Ishikawa (cell line): ENCODE measurements around the gene FAM234B.

Experiments used
- CEBPB ChIP-seq: IDR thresholded peaks from 2 replicates; pipeline ENCODE4 v1.6.1; 2012
- CREB1 ChIP-seq: IDR thresholded peaks from 2 replicates; pipeline ENCODE4 v1.6.1; 2012; ENCODE audit warnings: low read depth
- EGR1 ChIP-seq: IDR thresholded peaks from 2 replicates; pipeline ENCODE4 v1.6.1; 2012
- EP300 ChIP-seq: IDR thresholded peaks from 2 replicates; pipeline ENCODE4 v1.6.1; 2012; ENCODE audit warnings: borderline replicate concordance
- FOXM1 ChIP-seq: IDR thresholded peaks from 2 replicates; pipeline ENCODE4 v1.6.1; 2012; ENCODE audit warnings: low read depth, borderline replicate concordance
- MAX ChIP-seq: IDR thresholded peaks from 2 replicates; pipeline ENCODE4 v1.6.1; 2012
- NFIC ChIP-seq: IDR thresholded peaks from 2 replicates; pipeline ENCODE4 v1.6.1; 2012
- RAD21 ChIP-seq: IDR thresholded peaks from 2 replicates; pipeline ENCODE4 v1.6.1; 2012; ENCODE audit warnings: low read depth
- REST ChIP-seq: IDR thresholded peaks from 2 replicates; pipeline ENCODE4 v1.6.1; 2012; ENCODE audit warnings: low read depth, mild to moderate bottlenecking
- TAF1 ChIP-seq: IDR thresholded peaks from 2 replicates; pipeline ENCODE4 v1.6.1; 2012; ENCODE audit warnings: low read depth, mild to moderate bottlenecking
- TCF12 ChIP-seq: IDR thresholded peaks from 2 replicates; pipeline ENCODE4 v1.6.1; 2012; ENCODE audit warnings: low read depth
- TEAD4 ChIP-seq: IDR thresholded peaks from 2 replicates; pipeline ENCODE4 v1.6.1; 2012
- USF1 ChIP-seq: IDR thresholded peaks from 2 replicates; pipeline ENCODE4 v1.6.1; 2012
- YY1 ChIP-seq: IDR thresholded peaks from 2 replicates; pipeline ENCODE4 v1.6.1; 2012; ENCODE audit warnings: low read depth
- ZBTB7A ChIP-seq: IDR thresholded peaks from 2 replicates; pipeline ENCODE4 v1.6.1; 2012; ENCODE audit warnings: low read depth

Gene FAM234B

GRCh38 chr12:13026286-13026685 lies 17.9 kb upstream of the FAM234B start:
- no peak for TF ChIP-seq EGR1
- no peak for TF ChIP-seq REST
- no peak for TF ChIP-seq TAF1
- TF ChIP-seq MAX = no peak
- TF ChIP-seq RAD21 = no peak
- no peak for TF ChIP-seq EP300
- no peak for TF ChIP-seq USF1
- TF ChIP-seq YY1 = no peak
- no peak for TF ChIP-seq NFIC
- no peak for TF ChIP-seq TCF12
- no peak for TF ChIP-seq ZBTB7A

GRCh38 chr12:13027032-13027431 lies 17.1 kb upstream of the FAM234B start:
- TF ChIP-seq MAX (no peak), CREB1 (no peak), YY1 (no peak), EP300 (no peak), RAD21 (no peak), USF1 (no peak), TCF12 (no peak), ZBTB7A (no peak), TAF1 (no peak), REST (no peak), EGR1 (no peak), TEAD4 (no peak), CEBPB (no peak), NFIC (no peak), FOXM1 (no peak)

GRCh38 chr12:13027508-13027907 lies 16.7 kb upstream of the FAM234B start:
- no peak for TF ChIP-seq CREB1
- no peak for TF ChIP-seq CEBPB
- TF ChIP-seq EP300 = no peak

GRCh38 chr12:13028825-13029570 lies 15.2 kb upstream of the FAM234B start:
- TF ChIP-seq YY1 (no peak), CEBPB (no peak), FOXM1 (no peak), REST (no peak), USF1 (no peak), EGR1 (no peak), TCF12 (no peak), RAD21 (no peak)
